Measurements from ENCODE around the gene OR9A4. TPM values are rescaled to one million over a fixed set of nuclear protein-coding genes. Genes with fewer than 3 reads are reported as not detected.

The OR9A4 gene
- total RNA-seq, 8 experiments from 2014 or later, result 0.21 to 0.52 (median 0.28) TPM; not detected in 4

DNA sequence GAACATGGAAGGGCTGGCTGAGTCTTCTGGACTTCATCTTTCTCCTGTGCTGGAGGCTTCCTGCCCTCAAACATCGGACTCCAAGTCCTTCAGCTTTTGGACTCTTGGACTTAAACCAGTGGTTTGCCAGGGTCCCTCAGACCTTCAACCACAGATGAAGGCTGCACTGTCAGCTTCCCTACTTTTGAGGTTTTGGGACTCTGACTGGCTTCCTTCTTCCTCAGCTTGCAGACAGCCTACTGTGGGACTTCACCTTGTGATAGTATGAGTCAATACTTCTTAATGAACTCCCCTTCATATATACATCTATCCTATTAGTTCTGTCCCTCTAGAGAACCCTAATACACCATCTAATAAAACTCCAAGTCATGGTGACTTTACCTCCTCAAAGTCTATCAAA is 34.6 kb downstream of the OR9A4 start:
- no peak for ATAC-seq (replicated peaks in 6 of 8)
- 0 to 86% (median 83%) methylated on average over 1 of the region's 1 CpG; no CpG with 5 or more reads in 6 of the 10 experiments for WGBS, 10 experiments
- H3K4me1 ChIP-seq (replicated peaks in 1 of 2), result no peaks in the 10 kb centered on the region
- no peak overlapping the region for H3K27ac ChIP-seq
- in situ Hi-C loops (cut with MboI; ENCODE audit: low pct_unique_long_range_greater_than_20kb in 2 of 9, low sequenced_read_pairs in 9 of 9, unreplicated experiment in 9 of 9), result loop anchor here in 2 of 9 experiments (25.0 kb wide), 1 partner anchor 236 kb away; no protein-coding TSS in a partner anchor
- H3K4me3 ChIP-seq, result no peak overlapping the region

DNA sequence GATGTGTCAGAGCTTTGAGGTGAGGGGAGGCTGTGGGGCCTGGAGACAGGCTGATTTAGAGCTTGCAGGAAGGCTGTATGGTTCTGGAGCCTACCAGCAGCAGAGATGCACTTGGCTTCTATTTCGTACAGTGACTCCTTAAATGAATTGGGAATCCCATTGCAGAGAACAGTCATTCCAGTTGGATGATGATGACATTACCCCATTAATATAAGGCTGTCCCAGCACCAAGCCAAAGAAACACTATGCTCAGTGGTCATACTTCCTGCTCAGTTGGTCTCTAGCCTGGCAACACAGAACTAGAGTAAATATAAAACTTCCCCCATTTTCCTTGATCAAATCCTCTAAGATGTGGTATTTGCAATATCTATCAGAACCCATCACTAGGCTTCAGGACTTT is 36.3 kb downstream of the OR9A4 start:
- 0 to 100% (median 93%) methylated on average over 1 of the region's 1 CpG; no CpG with 5 or more reads in 4 of the 10 experiments for WGBS, 10 experiments
- no peak for ATAC-seq (replicated peaks in 6 of 8)

DNA sequence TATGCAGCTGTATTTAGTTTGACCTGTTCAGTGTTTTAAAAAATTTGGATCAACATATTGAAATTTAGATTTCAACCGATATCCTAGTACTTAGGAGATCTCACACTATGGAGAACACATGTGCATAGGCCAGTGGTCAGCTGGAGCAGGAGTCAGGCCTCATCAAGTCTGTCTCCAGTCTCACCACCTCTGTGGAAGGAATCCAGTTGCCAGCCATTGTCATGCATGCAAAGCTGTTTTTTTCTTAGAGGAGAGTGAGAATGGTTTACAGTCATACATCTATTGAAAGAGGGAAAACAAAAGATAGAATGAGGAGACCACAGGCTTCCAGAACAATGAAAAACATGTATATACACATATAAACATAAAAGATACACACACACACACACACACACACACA is 38.1 kb downstream of the OR9A4 start:
- Histone ChIP-seq H3K4me1 (replicated peaks in 1 of 2) (no peaks in the 10 kb centered on the region), H3K27ac (no peak overlapping the region), H3K4me3 (no peak overlapping the region)
- no peak for ATAC-seq (replicated peaks in 6 of 8)
- 0 to 67% (median 31%) methylated on average over 1 of the region's 1 CpG; no CpG with 5 or more reads in 4 of the 10 experiments for WGBS, 10 experiments
- in situ Hi-C loops (cut with MboI; ENCODE audit: low pct_unique_long_range_greater_than_20kb in 2 of 9, low sequenced_read_pairs in 9 of 9, unreplicated experiment in 9 of 9), result loop anchor here in 2 of 9 experiments (25.0 kb wide), 1 partner anchor 233 kb away; no protein-coding TSS in a partner anchor

More for the DNA sequence above, 36.3 kb downstream of the OR9A4 start:
- in situ Hi-C loops (cut with MboI; ENCODE audit: low pct_unique_long_range_greater_than_20kb in 2 of 9, low sequenced_read_pairs in 9 of 9, unreplicated experiment in 9 of 9), result loop anchor here in 2 of 9 experiments (25.0 kb wide), 1 partner anchor 235 kb away; no protein-coding TSS in a partner anchor
- Histone ChIP-seq H3K27ac (no peak overlapping the region), H3K4me3 (no peak overlapping the region), H3K4me1 (replicated peaks in 1 of 2) (no peaks in the 10 kb centered on the region)

DNA sequence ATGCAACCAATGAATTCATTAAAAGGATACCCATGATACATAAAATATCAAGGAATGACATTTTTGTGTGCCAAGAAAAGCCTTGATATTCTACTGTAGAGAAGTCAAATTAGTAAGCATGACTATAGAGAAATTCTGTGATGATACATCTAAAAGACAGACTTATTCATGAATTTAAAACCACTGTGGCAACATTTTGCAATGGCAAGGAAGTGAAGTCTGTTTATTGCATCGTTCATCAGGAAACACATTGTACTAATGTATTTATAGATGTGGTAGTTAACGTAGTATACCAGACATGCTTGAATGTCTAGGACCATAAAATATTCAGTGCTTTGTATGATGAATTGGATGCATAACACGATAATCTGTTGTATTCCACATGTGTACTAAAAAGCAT is 39.9 kb downstream of the OR9A4 start:
- no peaks in the 10 kb centered on the region for H3K4me1 ChIP-seq (replicated peaks in 1 of 2)
- in situ Hi-C loops (cut with MboI; ENCODE audit: low pct_unique_long_range_greater_than_20kb in 2 of 9, low sequenced_read_pairs in 9 of 9, unreplicated experiment in 9 of 9), result loop anchor here in 2 of 9 experiments (25.0 kb wide), 1 partner anchor 231 kb away; no protein-coding TSS in a partner anchor
- WGBS, 10 experiments, result 7 to 100% (median 73%) methylated on average over 1 to 3 of the region's 3 CpGs; no CpG with 5 or more reads in 1 of the 10 experiments
- no peak overlapping the region for H3K27ac ChIP-seq
- no peak overlapping the region for H3K4me3 ChIP-seq
- ATAC-seq (replicated peaks in 6 of 8), result peak in 1 of 8 experiments; percentile 37

GRCh38 chr7:141960687-141961422 is 44.7 kb downstream of the OR9A4 start:
- WGBS, 10 experiments, result 13 to 94% (median 81%) methylated on average over 2 to 3 of the region's 3 CpGs
- Histone ChIP-seq H3K4me1 (replicated peaks in 1 of 2) (no peaks in the 10 kb centered on the region), H3K4me3 (no peak overlapping the region), H3K27ac (no peak overlapping the region)
- in situ Hi-C loops (cut with MboI; ENCODE audit: low pct_unique_long_range_greater_than_20kb in 2 of 9, low sequenced_read_pairs in 9 of 9, unreplicated experiment in 9 of 9), result loop anchor here in 2 of 9 experiments (25.0 kb wide), 1 partner anchor 226 kb away; no protein-coding TSS in a partner anchor
- no peak for ATAC-seq (replicated peaks in 6 of 8)

Other genes starting within 250 kb of the OR9A4 start
- gene DENND11, start 214.2 kb upstream of the OR9A4 start, total RNA-seq, result 10 to 100 TPM in 7 of 8 experiments, 1 to 10 TPM in 1; 3.4 to 22.5 (median 16.7) TPM
- under 1 TPM in 6 of 8 experiments, not detected in 2; 0.14 to 0.33 (median 0.20) TPM for gene WEE2, start 208.0 kb upstream of the OR9A4 start, total RNA-seq
- gene SSBP1, start 178.0 kb upstream of the OR9A4 start, total RNA-seq, result 100 to 1,000 TPM; 167 to 355 (median 255) TPM
- 1 to 10 TPM in 7 of 8 experiments, under 1 TPM in 1; 0.46 to 2.7 (median 1.8) TPM for gene TAS2R3, start 152.3 kb upstream of the OR9A4 start, total RNA-seq
- gene TAS2R4, start 139.7 kb upstream of the OR9A4 start, total RNA-seq, result 1 to 10 TPM in 7 of 8 experiments, under 1 TPM in 1; 0.46 to 3.1 (median 1.8) TPM
- gene TAS2R5, start 126.2 kb upstream of the OR9A4 start, total RNA-seq, result 1 to 10 TPM in 7 of 8 experiments, under 1 TPM in 1; 0.21 to 2.4 (median 1.8) TPM
- under 1 TPM; 0.15 to 0.73 (median 0.26) TPM for gene PRSS37, start 74.9 kb upstream of the OR9A4 start, total RNA-seq
- gene CLEC5A, start 30.6 kb downstream of the OR9A4 start, total RNA-seq, result under 1 TPM in 7 of 8 experiments, not detected in 1; 0.04 to 0.63 (median 0.38) TPM
- under 1 TPM in 2 of 8 experiments, not detected in 6; 0.11 to 0.24 TPM for gene TAS2R38, start 57.4 kb downstream of the OR9A4 start, total RNA-seq
- gene MGAM, start 79.5 kb downstream of the OR9A4 start, total RNA-seq, result under 1 TPM in 6 of 8 experiments, not detected in 2; 0.05 to 0.57 (median 0.15) TPM
- gene MGAM2, start 195.3 kb downstream of the OR9A4 start, total RNA-seq, result under 1 TPM in 6 of 8 experiments, not detected in 2; under 0.01 to 0.63 (median 0.13) TPM

Data from motor neuron (in vitro differentiated cells).